ENCODE data around the gene TBXA2R. TPM values are rescaled to one million over a fixed set of nuclear protein-coding genes. Genes with fewer than 3 reads are reported as not detected.

Gene TBXA2R
- total and polyA plus RNA-seq, 2 of the 4 experiments (the other 2 are of a cell fraction) = 0.36 to 2.3 TPM

DNA sequence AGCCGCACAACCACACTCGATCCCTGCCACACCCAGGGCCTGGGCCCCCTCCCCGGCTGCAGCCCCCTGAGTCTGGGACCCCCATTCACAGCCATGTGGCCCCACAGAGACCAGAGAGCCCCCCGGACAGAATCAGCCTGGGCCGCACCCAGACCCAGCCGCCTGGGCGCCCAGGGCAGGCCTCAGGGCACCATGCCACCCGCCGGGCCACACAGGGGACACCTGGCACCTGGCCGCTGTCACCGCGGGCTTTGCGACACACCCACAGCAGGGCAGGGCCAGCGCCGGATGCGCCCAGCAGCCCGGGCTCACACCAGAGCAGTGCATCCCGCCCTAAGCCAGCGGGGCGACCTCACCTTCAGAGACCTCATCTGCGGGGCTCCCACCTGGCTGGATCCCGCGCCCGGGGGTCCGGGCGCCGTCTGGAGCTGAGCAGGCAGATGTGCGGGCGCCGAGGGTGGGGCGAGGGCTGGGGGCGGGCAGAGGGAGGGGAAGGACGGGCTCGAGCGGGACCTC is 443 bp downstream of the TBXA2R start:
- TF ChIP-seq, protein P1, sequence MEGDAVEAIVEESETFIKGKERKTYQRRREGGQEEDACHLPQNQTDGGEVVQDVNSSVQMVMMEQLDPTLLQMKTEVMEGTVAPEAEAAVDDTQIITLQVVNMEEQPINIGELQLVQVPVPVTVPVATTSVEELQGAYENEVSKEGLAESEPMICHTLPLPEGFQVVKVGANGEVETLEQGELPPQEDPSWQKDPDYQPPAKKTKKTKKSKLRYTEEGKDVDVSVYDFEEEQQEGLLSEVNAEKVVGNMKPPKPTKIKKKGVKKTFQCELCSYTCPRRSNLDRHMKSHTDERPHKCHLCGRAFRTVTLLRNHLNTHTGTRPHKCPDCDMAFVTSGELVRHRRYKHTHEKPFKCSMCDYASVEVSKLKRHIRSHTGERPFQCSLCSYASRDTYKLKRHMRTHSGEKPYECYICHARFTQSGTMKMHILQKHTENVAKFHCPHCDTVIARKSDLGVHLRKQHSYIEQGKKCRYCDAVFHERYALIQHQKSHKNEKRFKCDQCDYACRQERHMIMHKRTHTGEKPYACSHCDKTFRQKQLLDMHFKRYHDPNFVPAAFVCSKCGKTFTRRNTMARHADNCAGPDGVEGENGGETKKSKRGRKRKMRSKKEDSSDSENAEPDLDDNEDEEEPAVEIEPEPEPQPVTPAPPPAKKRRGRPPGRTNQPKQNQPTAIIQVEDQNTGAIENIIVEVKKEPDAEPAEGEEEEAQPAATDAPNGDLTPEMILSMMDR (conservative IDR thresholded peaks at IDR 0.05; ENCODE audit: low read depth, low read length) = no peak
- TF ChIP-seq BHLHE40 (IDR thresholded peaks at IDR 0.05; ENCODE audit: low read depth, low read length) = no peak
- TF ChIP-seq RAD21 (IDR thresholded peaks at IDR 0.05; ENCODE audit: low read length) = no peak
- TF ChIP-seq MXI1 (IDR thresholded peaks at IDR 0.05; ENCODE audit: borderline replicate concordance, low read depth, low read length) = no peak
- TF ChIP-seq MAFK (IDR thresholded peaks at IDR 0.05; ENCODE audit: low read depth, low read length) = no peak
- TF ChIP-seq SMC3 (IDR thresholded peaks at IDR 0.05; ENCODE audit: low read depth, low read length) = no peak
- no peak for TF ChIP-seq RCOR1 (IDR thresholded peaks at IDR 0.05; ENCODE audit: insufficient replicate concordance, low read length)
- TF ChIP-seq RFX5 (IDR thresholded peaks at IDR 0.05; ENCODE audit: low read depth, low read length) = no peak
- TF ChIP-seq, protein P2, sequence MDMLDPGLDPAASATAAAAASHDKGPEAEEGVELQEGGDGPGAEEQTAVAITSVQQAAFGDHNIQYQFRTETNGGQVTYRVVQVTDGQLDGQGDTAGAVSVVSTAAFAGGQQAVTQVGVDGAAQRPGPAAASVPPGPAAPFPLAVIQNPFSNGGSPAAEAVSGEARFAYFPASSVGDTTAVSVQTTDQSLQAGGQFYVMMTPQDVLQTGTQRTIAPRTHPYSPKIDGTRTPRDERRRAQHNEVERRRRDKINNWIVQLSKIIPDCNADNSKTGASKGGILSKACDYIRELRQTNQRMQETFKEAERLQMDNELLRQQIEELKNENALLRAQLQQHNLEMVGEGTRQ (IDR thresholded peaks at IDR 0.05; ENCODE audit: low read depth, low read length) = no peak
- TF ChIP-seq CHD1 (IDR thresholded peaks at IDR 0.05; ENCODE audit: low read depth, low read length) = no peak
- no peak for TF ChIP-seq MAZ (IDR thresholded peaks at IDR 0.05; ENCODE audit: borderline replicate concordance, low read depth, low read length)
- Histone ChIP-seq H3K4ac (ENCODE audit: low read depth, low read length) (peak overlapping the region; percentile 27; the same call in 1 of the 2 replicates), H3K9me1 (ENCODE audit: insufficient read depth, low read length) (0 out of 2 replicates have a peak, but pooled peaks cover 6% of the 10 kb centered on the region), H3K23ac (ENCODE audit: low read depth, low read length) (peak overlapping the region; percentile 11; the same call in 1 of the 2 replicates), H3K27me3 (ENCODE audit: control insufficient read depth, insufficient read depth, low read length) (no peaks in the 10 kb centered on the region), H2BK5ac (ENCODE audit: low read depth, low read length, poor library complexity, severe bottlenecking) (no peak overlapping the region), H4K20me1 (ENCODE audit: insufficient read depth, low read length) (no peaks in the 10 kb centered on the region), H3K4me2 (ENCODE audit: low read depth, low read length) (peak overlapping the region; percentile 52), H4K5ac (ENCODE audit: low read depth, low read length) (no peak overlapping the region), H3K79me1 (ENCODE audit: low read depth in 1 of 2, low read length in 2 of 2) (peaks cover 7 to 17% of the 10 kb centered on the region in 2 experiments), H4K8ac (ENCODE audit: low read depth in 2 of 2, low read length in 2 of 2) (peak overlapping the region in 1 of 2 experiments; percentile 55; a peak in 1 of 4 replicates), H3K4me1 (ENCODE audit: control insufficient read depth, insufficient read depth, low read length) (peaks cover 11% of the 10 kb centered on the region), H2AFZ (replicated peaks; ENCODE audit: low read length, poor library complexity) (peak overlapping the region; percentile 98), H3K14ac (replicated peaks; ENCODE audit: low read depth, low read length) (peak overlapping the region; percentile 74), H2AK9ac (replicated peaks; ENCODE audit: low read depth, low read length, poor library complexity) (peak overlapping the region; percentile 93), H3K4me3 (ENCODE audit: insufficient read depth, low read depth, low read length) (peak overlapping the region; percentile 56), H3K9me3 (ENCODE audit: control insufficient read depth, insufficient read depth, low read length) (no peaks in the 10 kb centered on the region), H2BK120ac (ENCODE audit: low read depth, low read length) (no peak overlapping the region), H3K27ac (ENCODE audit: insufficient read depth, low read length) (no peak overlapping the region; the same call in 1 of the 2 replicates), H2BK20ac (ENCODE audit: low read depth, low read length) (no peak overlapping the region), H3K18ac (ENCODE audit: low read depth, low read length) (no peak overlapping the region), H2AK5ac (ENCODE audit: low read depth, low read length) (peak overlapping the region; percentile 42; the same call in 1 of the 2 replicates), H3K36me3 (ENCODE audit: control insufficient read depth, insufficient read depth, low read length) (peaks cover 9% of the 10 kb centered on the region; the same call in 1 of the 2 replicates), H3K9ac (ENCODE audit: low read depth, low read length) (peak overlapping the region; percentile 43; the same call in 1 of the 2 replicates), H3K56ac (ENCODE audit: extremely low read depth, insufficient read depth, low read length) (no peak overlapping the region), H2BK15ac (ENCODE audit: low read depth, low read length) (no peak overlapping the region), H4K91ac (ENCODE audit: insufficient read depth, low read depth, low read length) (no peak overlapping the region; the same call in 1 of the 2 replicates)
- DNase-seq = no peak
- BruUV-seq (replicated peaks) = no TSS peak
- in situ Hi-C loops (cut with MboI; ENCODE audit: low sequenced_read_pairs) = loop anchor here (25.0 kb wide), 1 partner anchor 294 kb away; no protein-coding TSS in a partner anchor
- ATAC-seq (ENCODE audit: low read depth) = peak; percentile 42
- CTCF ChIA-PET = no interaction called here
- intact Hi-C loops (cut with micrococcal nuclease) = no loop called here
- dilution Hi-C loops (cut with HindIII; ENCODE audit: low sequenced_read_pairs, unreplicated experiment) = no loop called here
- 21% methylated on average over 11 of the region's 35 CpGs; no CpG with 5 or more reads in 1 of the 2 experiments for WGBS, 2 experiments (ENCODE audit: extremely low coverage in 2 of 2, insufficient read length in 1 of 2)
- POLR2A ChIA-PET (ENCODE audit: unreplicated experiment) = no interaction called here
